Fibroblast of the aortic adventitia (primary cell): ENCODE measurements around the gene SPI1. TPM values are rescaled to one million over a fixed set of nuclear protein-coding genes. Genes with fewer than 3 reads are reported as not detected.

Experiments used
- DNase-seq: peaks from one replicate; pipeline ENCODE4 v3.0.0-alpha.2; 2010; ENCODE audit warnings: low read depth
- H3K4me3 ChIP-seq: 2 replicates; pipeline ENCODE4 v1.5.1; 2011; ENCODE audit warnings: low read depth, mild to moderate bottlenecking, control low read depth, low read length, moderate library complexity
- total RNA-seq: library from RNA; depleted of rRNA; stranded (reverse); fragments of >200 nt; gene quantifications from 2 replicates; pipeline ENCODE4 v1.2.3, GENCODE V29; 2012; ENCODE audit warnings: low replicate concordance
- TF ChIP-seq, protein P1 (sequence below): IDR thresholded peaks from 2 replicates; pipeline ENCODE4 v1.5.1; 2011; ENCODE audit warnings: mild to moderate bottlenecking, low read length, control low read depth, inconsistent platforms; ENCODE audit not compliant: insufficient read depth

The SPI1 gene
- total RNA-seq, 1 donor: not detected

- TF ChIP-seq, protein P1, sequence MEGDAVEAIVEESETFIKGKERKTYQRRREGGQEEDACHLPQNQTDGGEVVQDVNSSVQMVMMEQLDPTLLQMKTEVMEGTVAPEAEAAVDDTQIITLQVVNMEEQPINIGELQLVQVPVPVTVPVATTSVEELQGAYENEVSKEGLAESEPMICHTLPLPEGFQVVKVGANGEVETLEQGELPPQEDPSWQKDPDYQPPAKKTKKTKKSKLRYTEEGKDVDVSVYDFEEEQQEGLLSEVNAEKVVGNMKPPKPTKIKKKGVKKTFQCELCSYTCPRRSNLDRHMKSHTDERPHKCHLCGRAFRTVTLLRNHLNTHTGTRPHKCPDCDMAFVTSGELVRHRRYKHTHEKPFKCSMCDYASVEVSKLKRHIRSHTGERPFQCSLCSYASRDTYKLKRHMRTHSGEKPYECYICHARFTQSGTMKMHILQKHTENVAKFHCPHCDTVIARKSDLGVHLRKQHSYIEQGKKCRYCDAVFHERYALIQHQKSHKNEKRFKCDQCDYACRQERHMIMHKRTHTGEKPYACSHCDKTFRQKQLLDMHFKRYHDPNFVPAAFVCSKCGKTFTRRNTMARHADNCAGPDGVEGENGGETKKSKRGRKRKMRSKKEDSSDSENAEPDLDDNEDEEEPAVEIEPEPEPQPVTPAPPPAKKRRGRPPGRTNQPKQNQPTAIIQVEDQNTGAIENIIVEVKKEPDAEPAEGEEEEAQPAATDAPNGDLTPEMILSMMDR: no peak
- no peak overlapping the region for H3K4me3 ChIP-seq
- no peak for DNase-seq
Measured at GRCh38 chr11:47372422-47372821, 5.9 kb downstream of the SPI1 start.

DNA sequence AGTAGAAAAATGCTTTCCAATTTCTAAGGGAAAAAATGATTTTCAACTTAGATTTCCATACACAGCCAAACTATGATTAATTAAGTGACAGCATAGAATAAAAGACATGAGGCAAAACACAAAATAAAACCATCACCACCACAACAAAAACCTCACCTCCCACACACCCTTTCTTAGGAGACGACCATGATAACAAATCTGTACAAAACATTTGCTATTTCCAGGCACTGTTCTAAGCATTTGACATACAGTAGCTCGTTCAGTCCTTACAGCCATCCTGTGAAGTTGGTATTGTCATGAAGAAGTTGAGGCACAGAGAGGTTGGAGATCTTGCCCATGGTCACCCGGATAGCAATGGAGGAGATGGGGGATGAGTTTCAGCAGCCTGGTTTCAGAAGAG lies 8.7 kb downstream of the SPI1 start:
- TF ChIP-seq, protein P1: no peak
- no peak for DNase-seq
- no peak overlapping the region for H3K4me3 ChIP-seq

DNA sequence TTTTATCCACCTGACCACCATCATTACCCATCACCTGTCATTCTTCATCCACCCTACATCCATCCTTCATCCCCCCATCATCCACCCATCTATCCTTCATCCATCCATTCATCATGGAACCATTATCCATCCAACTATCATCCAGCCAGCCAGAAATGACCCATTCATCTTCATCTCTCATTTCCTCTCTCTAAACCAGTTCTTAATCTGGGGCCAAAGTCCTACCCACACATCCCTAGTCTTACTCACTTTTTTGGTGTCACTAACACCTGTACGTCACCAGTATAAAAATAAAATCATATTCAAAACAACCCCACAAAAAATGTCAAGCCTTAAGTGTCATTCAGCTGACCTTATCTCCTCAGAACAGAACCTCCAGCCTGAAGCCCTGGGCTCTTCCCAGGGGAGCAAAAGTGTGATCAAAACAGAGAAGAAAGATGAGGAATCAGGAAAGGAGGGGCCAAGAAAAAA lies 12.3 kb downstream of the SPI1 start:
- no peak for DNase-seq
- H3K4me3 ChIP-seq: no peak overlapping the region
- TF ChIP-seq, protein P1: no peak

DNA sequence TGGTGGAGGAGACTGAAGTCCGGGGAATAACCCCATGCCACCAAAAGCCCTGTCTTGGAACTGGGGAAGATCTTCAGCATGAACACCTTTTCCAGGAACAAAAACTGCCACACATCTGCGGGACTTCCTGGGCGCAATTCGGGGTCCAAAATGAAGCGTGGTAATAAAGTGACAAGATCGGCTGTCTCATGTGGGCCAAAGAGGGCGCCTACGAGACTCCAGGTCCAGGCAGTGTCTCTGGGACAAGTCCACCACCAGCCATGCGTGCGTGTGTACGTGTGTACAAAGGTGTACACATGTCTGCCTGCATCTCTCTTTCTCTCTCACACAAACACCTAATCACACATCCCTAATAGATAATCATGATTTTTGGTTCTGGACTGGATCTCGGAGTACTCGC lies 16.9 kb downstream of the SPI1 start:
- TF ChIP-seq, protein P1: no peak
- DNase-seq: no peak
- H3K4me3 ChIP-seq: no peak overlapping the region

- DNase-seq: no peak
- TF ChIP-seq, protein P1: no peak
Measured at GRCh38 chr11:47360341-47360740, 18.0 kb downstream of the SPI1 start.

GRCh38 chr11:47359586-47359985 lies 18.8 kb downstream of the SPI1 start:
- H3K4me3 ChIP-seq: no peak overlapping the region
- no peak for DNase-seq
- TF ChIP-seq, protein P1: no peak

More at GRCh38 chr11:47360341-47360740, 18.0 kb downstream of the SPI1 start:
- no peak overlapping the region for H3K4me3 ChIP-seq

- no peak overlapping the region for H3K4me3 ChIP-seq
- no peak for DNase-seq
- TF ChIP-seq, protein P1: no peak
Measured at GRCh38 chr11:47359162-47359561, 19.2 kb downstream of the SPI1 start.
